ENCODE data around the gene BRD3. TPM values are rescaled to one million over a fixed set of nuclear protein-coding genes. Genes with fewer than 3 reads are reported as not detected.

Gene BRD3
- total RNA-seq, 1 experiment from 2014 or later = 57.5 TPM

DNA sequence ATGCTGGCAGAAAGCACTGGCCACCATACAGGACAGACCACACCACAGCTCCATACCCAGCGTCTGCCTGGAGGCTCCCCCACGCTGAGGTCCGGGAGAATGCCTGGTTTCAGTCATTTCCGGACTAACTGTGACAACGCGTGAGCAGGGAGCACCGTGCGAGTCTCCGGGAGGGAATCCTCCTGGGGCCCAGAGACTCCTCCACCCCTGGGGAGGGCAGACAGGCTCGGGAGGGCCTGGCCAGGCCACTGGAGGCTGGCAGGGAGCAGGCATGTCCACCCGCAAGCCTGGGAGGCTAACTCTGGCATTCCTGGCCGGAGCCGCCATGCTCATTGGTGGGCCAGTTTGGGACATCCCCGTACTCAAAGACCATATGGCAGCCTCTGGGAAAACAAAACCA is 36.0 kb downstream of the BRD3 start:
- H3K27ac Mint-ChIP-seq (ENCODE audit: unreplicated experiment) = no peak overlapping the region
- TSS peak; percentile 34 for BruUV-seq (replicated peaks)
- Histone ChIP-seq H3K36me3 (ENCODE audit: control insufficient read depth, insufficient read depth, low read length) (peaks cover 5% of the 10 kb centered on the region; the same call in 1 of the 2 replicates), H3K27me3 (replicated peaks; ENCODE audit: control insufficient read depth, insufficient read depth, low read length) (no peaks in the 10 kb centered on the region), H3K9me3 (no peaks in the 10 kb centered on the region), H3K4me3 (ENCODE audit: low read depth, low read length) (no peak overlapping the region), H3K4me1 (no peaks in the 10 kb centered on the region)
- no peaks in the 10 kb centered on the region for H3K9me3 Mint-ChIP-seq (ENCODE audit: unreplicated experiment)
- H3K4me1 Mint-ChIP-seq (ENCODE audit: low read depth, unreplicated experiment) = no peaks in the 10 kb centered on the region
- TF ChIP-seq, protein P1, sequence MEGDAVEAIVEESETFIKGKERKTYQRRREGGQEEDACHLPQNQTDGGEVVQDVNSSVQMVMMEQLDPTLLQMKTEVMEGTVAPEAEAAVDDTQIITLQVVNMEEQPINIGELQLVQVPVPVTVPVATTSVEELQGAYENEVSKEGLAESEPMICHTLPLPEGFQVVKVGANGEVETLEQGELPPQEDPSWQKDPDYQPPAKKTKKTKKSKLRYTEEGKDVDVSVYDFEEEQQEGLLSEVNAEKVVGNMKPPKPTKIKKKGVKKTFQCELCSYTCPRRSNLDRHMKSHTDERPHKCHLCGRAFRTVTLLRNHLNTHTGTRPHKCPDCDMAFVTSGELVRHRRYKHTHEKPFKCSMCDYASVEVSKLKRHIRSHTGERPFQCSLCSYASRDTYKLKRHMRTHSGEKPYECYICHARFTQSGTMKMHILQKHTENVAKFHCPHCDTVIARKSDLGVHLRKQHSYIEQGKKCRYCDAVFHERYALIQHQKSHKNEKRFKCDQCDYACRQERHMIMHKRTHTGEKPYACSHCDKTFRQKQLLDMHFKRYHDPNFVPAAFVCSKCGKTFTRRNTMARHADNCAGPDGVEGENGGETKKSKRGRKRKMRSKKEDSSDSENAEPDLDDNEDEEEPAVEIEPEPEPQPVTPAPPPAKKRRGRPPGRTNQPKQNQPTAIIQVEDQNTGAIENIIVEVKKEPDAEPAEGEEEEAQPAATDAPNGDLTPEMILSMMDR (IDR thresholded peaks at IDR 0.05; ENCODE audit: insufficient read depth in 1 of 2, low read depth in 1 of 2, low read length in 1 of 2, severe bottlenecking in 1 of 2, unreplicated experiment in 1 of 2) = no peak
- peaks cover 61% of the 10 kb centered on the region for H3K36me3 Mint-ChIP-seq (ENCODE audit: insufficient read depth, unreplicated experiment)
- ChIA-PET POLR2A (interaction anchor here (0.6 kb wide), 1 partner anchor 572 kb away, joined by 16 read pairs; no protein-coding TSS in a partner anchor), CTCF (no interaction called here)
- DNase-seq = no peak
- H3K4me3 Mint-ChIP-seq (ENCODE audit: unreplicated experiment) = no peak overlapping the region
- no peaks in the 10 kb centered on the region for H3K27me3 Mint-ChIP-seq (ENCODE audit: insufficient read depth, unreplicated experiment)
- intact Hi-C loops (cut with micrococcal nuclease; ENCODE audit: unreplicated experiment) = no loop called here

DNA sequence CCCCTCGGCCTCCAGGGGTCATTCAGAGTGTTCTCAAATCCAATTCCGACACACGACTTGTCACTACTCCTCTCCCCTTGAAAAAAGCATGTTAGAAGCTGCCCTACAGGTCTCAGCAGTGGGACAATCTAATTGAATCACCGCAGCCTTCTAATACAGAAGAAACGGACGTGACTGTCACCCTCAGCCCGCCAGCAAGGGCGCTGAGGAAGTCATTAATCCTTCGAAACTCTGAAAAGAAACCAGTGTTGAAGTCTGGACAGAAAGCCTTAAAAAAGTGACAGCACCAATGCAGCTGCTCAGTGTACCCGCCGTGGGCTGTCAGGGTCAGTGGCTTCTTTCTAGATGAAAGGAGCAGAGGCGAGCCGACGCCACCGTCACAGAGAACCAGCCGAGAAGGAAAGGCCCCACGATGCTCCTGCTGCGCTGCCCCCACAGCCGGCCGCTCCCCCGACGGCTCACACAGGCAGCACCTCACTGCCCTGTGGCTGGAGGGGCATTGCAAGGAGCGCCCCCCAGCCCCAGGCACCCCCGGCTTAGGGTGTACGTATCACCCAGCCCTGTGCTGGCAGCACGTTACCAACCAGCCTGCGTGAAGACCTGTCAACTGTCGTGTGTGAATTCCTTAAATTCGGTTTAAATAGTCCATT is 36.9 kb downstream of the BRD3 start:
- POLR2A ChIA-PET = no interaction called here
- H3K4me3 Mint-ChIP-seq (ENCODE audit: unreplicated experiment) = no peak overlapping the region
- peaks cover 5% of the 10 kb centered on the region; the same call in 1 of the 2 replicates for H3K36me3 ChIP-seq (ENCODE audit: control insufficient read depth, insufficient read depth, low read length)
- no peaks in the 10 kb centered on the region for H3K27me3 Mint-ChIP-seq (ENCODE audit: insufficient read depth, unreplicated experiment)
- H3K4me1 ChIP-seq = 0 out of 2 replicates have a peak, but pooled peaks cover 4% of the 10 kb centered on the region
- peaks cover 53% of the 10 kb centered on the region for H3K36me3 Mint-ChIP-seq (ENCODE audit: insufficient read depth, unreplicated experiment)
- CTCF ChIA-PET = no interaction called here
- H3K27me3 ChIP-seq (replicated peaks; ENCODE audit: control insufficient read depth, insufficient read depth, low read length) = no peaks in the 10 kb centered on the region
- no TSS peak for BruUV-seq (replicated peaks)
- H3K27ac Mint-ChIP-seq (ENCODE audit: unreplicated experiment) = no peak overlapping the region
- H3K4me1 Mint-ChIP-seq (ENCODE audit: low read depth, unreplicated experiment) = no peaks in the 10 kb centered on the region
- DNase-seq = no peak
- H3K9me3 ChIP-seq = no peaks in the 10 kb centered on the region
- TF ChIP-seq, protein P1 (IDR thresholded peaks at IDR 0.05; ENCODE audit: insufficient read depth in 1 of 2, low read depth in 1 of 2, low read length in 1 of 2, severe bottlenecking in 1 of 2, unreplicated experiment in 1 of 2) = no peak
- no peak overlapping the region for H3K4me3 ChIP-seq (ENCODE audit: low read depth, low read length)
- intact Hi-C loops (cut with micrococcal nuclease; ENCODE audit: unreplicated experiment) = no loop called here
- no peaks in the 10 kb centered on the region for H3K9me3 Mint-ChIP-seq (ENCODE audit: unreplicated experiment)

DNA sequence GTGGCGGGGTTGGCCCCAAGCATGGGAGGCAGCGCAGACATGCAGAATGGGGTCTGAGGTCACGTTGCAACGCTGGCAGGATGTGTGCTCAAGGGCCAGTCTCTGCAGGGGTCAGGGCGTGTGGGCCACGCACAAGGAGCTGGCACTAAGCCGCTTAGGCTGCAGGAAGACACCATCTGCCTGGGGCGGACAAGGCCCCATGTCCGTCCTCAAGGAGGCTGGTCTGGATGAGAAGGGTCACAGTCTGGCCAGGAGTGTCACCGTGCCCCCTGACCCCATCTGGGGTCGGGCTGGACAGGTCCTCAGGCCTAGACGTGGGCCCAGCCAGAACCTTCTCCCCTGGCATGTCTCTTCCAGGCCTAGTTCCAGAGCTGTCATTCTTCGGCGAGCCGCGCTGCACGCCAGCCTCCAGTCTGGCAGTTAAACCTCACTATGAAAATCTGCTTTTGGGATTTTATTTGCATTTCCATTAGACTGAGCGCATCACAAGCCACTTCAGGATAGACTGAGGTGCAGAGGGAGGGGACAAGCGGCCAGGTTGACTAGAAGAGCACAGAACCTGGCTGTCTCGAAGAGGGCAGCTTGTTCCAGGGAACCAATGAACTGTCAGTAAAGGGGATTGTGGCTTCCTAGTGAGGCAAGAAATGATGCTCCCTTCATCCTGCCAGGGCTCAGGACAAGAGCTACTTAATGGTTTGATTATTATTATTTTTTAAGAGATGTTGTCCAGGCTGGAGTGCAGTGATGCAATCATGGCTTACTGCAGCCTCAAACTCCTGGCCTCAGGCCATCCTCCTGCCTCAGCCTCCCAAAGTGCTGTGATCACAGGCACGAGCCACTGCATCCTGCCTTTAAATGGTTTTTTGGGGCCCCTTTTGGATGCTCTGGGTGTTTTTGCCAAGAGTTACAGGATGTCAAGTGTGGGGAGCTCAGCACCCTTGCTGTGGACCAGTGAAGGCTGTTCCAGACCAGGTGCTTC is 38.3 kb downstream of the BRD3 start:
- H3K9me3 ChIP-seq = no peaks in the 10 kb centered on the region
- peaks cover 44% of the 10 kb centered on the region for H3K36me3 Mint-ChIP-seq (ENCODE audit: insufficient read depth, unreplicated experiment)
- H3K27me3 ChIP-seq (replicated peaks; ENCODE audit: control insufficient read depth, insufficient read depth, low read length) = no peaks in the 10 kb centered on the region
- no TSS peak for BruUV-seq (replicated peaks)
- H3K27ac Mint-ChIP-seq (ENCODE audit: unreplicated experiment) = no peak overlapping the region
- POLR2A ChIA-PET = no interaction called here
- CTCF ChIA-PET = interaction anchor here (0.6 kb wide), 1 partner anchor 1820 kb away, joined by 3 read pairs; no protein-coding TSS in a partner anchor
- H3K36me3 ChIP-seq (ENCODE audit: control insufficient read depth, insufficient read depth, low read length) = peaks cover 1% of the 10 kb centered on the region; the same call in 1 of the 2 replicates
- no peak overlapping the region for H3K4me3 Mint-ChIP-seq (ENCODE audit: unreplicated experiment)
- no peaks in the 10 kb centered on the region for H3K4me1 Mint-ChIP-seq (ENCODE audit: low read depth, unreplicated experiment)
- no peaks in the 10 kb centered on the region for H3K27me3 Mint-ChIP-seq (ENCODE audit: insufficient read depth, unreplicated experiment)
- H3K4me1 ChIP-seq = 0 out of 2 replicates have a peak, but pooled peaks cover 4% of the 10 kb centered on the region
- no peaks in the 10 kb centered on the region for H3K9me3 Mint-ChIP-seq (ENCODE audit: unreplicated experiment)
- H3K4me3 ChIP-seq (ENCODE audit: low read depth, low read length) = no peak overlapping the region
- intact Hi-C loops (cut with micrococcal nuclease; ENCODE audit: unreplicated experiment) = no loop called here
- DNase-seq = no peak
- TF ChIP-seq, protein P1 (IDR thresholded peaks at IDR 0.05; ENCODE audit: insufficient read depth in 1 of 2, low read depth in 1 of 2, low read length in 1 of 2, severe bottlenecking in 1 of 2, unreplicated experiment in 1 of 2) = no peak
